NT2/D1 (cell line): ENCODE data around the gene PGPEP1.

Experiments used
- SUZ12 ChIP-seq: IDR thresholded peaks from 2 replicates; pipeline ENCODE4 v1.6.1; 2011; ENCODE audit not compliant: insufficient read length, insufficient read depth; ENCODE audit errors: extremely low read depth
- YY1 ChIP-seq: IDR thresholded peaks from 2 replicates; pipeline ENCODE4 v1.6.1; 2011; ENCODE audit not compliant: insufficient read length, insufficient read depth
- ZNF274 ChIP-seq: IDR thresholded peaks from 2 replicates; pipeline ENCODE4 v1.6.1; 2011; ENCODE audit warnings: mild to moderate bottlenecking, low read depth, low read length

- TF ChIP-seq SUZ12 (no peak), ZNF274 (no peak), YY1 (no peak)
These were observed 74.2 kb downstream of the PGPEP1 start for GRCh38 chr19:18414504-18415177.
